ENCODE measurements around the gene GRB10. TPM values are rescaled to one million over a fixed set of nuclear protein-coding genes. Genes with fewer than 3 reads are reported as not detected.
A peak's percentile ranks its signal among the peaks of the same experiment; 100 is the strongest.

GRB10 gene
- total and polyA plus RNA-seq, 9 donors: 10.0 to 93.3 (median 27.8) TPM

DNA sequence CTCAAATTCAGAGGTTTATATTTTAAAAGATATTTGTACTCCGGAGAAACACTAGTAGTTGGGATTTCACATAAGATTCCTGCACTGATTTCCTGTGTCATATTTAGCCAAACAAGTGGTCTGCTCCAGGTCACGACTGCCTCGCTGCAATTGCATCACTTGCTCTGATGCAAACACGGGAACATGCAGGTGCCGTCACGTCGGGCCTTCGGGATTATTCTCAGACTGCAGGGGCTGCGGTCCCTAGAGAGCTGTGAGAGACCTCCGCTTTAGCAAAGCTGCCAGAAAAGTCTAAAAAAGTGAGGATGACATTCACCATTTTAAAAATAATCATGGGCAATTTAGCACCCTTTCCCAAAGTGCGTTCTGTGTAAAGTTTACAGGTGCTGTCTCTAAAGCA is 124.0 kb downstream of the GRB10 start:
- H3K4me3 ChIP-seq: no peak overlapping the region
- TF ChIP-seq POLR2A (IDR thresholded peaks at IDR 0.05) (no peak), EP300 (IDR thresholded peaks at IDR 0.05) (no peak)
- TF ChIP-seq, protein P1, sequence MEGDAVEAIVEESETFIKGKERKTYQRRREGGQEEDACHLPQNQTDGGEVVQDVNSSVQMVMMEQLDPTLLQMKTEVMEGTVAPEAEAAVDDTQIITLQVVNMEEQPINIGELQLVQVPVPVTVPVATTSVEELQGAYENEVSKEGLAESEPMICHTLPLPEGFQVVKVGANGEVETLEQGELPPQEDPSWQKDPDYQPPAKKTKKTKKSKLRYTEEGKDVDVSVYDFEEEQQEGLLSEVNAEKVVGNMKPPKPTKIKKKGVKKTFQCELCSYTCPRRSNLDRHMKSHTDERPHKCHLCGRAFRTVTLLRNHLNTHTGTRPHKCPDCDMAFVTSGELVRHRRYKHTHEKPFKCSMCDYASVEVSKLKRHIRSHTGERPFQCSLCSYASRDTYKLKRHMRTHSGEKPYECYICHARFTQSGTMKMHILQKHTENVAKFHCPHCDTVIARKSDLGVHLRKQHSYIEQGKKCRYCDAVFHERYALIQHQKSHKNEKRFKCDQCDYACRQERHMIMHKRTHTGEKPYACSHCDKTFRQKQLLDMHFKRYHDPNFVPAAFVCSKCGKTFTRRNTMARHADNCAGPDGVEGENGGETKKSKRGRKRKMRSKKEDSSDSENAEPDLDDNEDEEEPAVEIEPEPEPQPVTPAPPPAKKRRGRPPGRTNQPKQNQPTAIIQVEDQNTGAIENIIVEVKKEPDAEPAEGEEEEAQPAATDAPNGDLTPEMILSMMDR (IDR thresholded peaks at IDR 0.05): no peak
- no peaks in the 10 kb centered on the region for H3K9me3 ChIP-seq
- no peak for DNase-seq
- H3K36me3 ChIP-seq: no peaks in the 10 kb centered on the region
- intact Hi-C loops (cut with DNase I): loop anchor here in 1 of 4 donors (10.0 kb wide), 1 partner anchor 64 kb away; no protein-coding TSS in a partner anchor
- no peak overlapping the region for H3K27ac ChIP-seq
- 90 to 94% (median 91%) methylated on average over 11 of the region's 11 CpGs for WGBS, 3 donors
- H3K4me1 ChIP-seq (ENCODE audit: insufficient read depth): peaks cover 13% of the 10 kb centered on the region
- H3K27me3 ChIP-seq: no peaks in the 10 kb centered on the region

DNA sequence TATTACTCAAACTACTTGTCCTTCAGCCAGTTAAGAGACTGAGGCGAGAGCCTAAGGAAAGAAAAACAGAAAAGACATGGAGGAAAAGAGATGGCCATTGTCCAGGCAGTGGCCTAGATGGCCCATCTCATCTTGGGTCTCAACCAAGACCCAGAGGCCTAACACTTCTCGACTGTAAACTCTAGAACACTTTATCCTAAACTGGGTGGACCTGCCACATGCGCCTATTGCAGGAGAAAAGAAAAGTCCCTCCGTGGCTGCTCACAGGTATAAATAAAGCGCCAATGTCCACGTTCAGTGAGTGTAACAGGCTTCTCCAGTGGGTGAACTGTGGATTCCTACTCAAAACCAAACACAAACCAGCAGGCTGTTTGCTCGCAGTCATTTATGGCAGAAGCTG is 124.8 kb downstream of the GRB10 start:
- Histone ChIP-seq H3K27me3 (no peaks in the 10 kb centered on the region), H3K9me3 (no peaks in the 10 kb centered on the region), H3K4me3 (no peak overlapping the region), H3K36me3 (no peaks in the 10 kb centered on the region), H3K27ac (peak overlapping the region; percentile 24 to 73), H3K4me1 (ENCODE audit: insufficient read depth) (peaks cover 13% of the 10 kb centered on the region)
- intact Hi-C loops (cut with DNase I): loop anchor here in 1 of 4 donors (10.0 kb wide), 1 partner anchor 63 kb away; no protein-coding TSS in a partner anchor
- no peak for DNase-seq
- no peak for TF ChIP-seq EP300 (IDR thresholded peaks at IDR 0.05)
- TF ChIP-seq, protein P1 (IDR thresholded peaks at IDR 0.05): no peak
- WGBS, 3 donors: 46 to 53% (median 47%) methylated on average over 7 of the region's 7 CpGs

DNA sequence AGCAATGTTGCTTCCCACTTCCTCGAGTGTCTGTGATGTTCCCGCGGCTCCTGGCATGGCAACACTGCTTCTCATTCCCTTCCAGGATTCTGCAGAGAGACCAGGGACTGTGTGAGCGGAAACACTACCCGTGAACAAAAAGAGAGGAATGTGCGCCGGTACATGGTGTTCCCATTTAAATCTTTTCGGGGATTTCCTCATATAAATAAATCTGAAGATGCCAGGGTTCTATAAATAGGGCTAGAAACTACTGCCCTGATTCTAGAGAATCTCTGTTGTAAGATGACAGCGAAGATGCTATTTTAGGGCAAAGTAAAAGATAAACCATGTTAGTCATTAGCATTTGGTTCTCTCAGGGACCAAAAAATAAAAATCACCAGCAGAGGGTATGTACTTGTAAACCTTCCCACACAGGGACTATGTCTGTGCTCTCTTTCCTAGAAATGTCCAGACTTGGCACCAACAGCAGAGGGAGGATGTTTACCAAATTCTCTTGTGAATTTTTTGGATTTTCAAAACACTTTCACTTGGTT is 125.3 kb downstream of the GRB10 start:
- intact Hi-C loops (cut with DNase I): loop anchor here in 1 of 4 donors (10.0 kb wide), 1 partner anchor 63 kb away; no protein-coding TSS in a partner anchor
- H3K27me3 ChIP-seq: no peaks in the 10 kb centered on the region
- TF ChIP-seq, protein P1 (IDR thresholded peaks at IDR 0.05): peak in 2 of 3 donors; percentile 55 to 64
- TF ChIP-seq EP300 (IDR thresholded peaks at IDR 0.05) (peak; percentile 99), POLR2A (IDR thresholded peaks at IDR 0.05) (peak; percentile 14)
- peaks cover 13% of the 10 kb centered on the region for H3K4me1 ChIP-seq (ENCODE audit: insufficient read depth)
- no peak overlapping the region for H3K4me3 ChIP-seq
- H3K27ac ChIP-seq: peak overlapping the region; percentile 14 to 73
- no peaks in the 10 kb centered on the region for H3K9me3 ChIP-seq
- DNase-seq: peak; percentile 42 to 89 (median 74)
- WGBS, 3 donors: 1 to 5% (median 3%) methylated on average over 9 of the region's 9 CpGs
- H3K36me3 ChIP-seq: no peaks in the 10 kb centered on the region

DNA sequence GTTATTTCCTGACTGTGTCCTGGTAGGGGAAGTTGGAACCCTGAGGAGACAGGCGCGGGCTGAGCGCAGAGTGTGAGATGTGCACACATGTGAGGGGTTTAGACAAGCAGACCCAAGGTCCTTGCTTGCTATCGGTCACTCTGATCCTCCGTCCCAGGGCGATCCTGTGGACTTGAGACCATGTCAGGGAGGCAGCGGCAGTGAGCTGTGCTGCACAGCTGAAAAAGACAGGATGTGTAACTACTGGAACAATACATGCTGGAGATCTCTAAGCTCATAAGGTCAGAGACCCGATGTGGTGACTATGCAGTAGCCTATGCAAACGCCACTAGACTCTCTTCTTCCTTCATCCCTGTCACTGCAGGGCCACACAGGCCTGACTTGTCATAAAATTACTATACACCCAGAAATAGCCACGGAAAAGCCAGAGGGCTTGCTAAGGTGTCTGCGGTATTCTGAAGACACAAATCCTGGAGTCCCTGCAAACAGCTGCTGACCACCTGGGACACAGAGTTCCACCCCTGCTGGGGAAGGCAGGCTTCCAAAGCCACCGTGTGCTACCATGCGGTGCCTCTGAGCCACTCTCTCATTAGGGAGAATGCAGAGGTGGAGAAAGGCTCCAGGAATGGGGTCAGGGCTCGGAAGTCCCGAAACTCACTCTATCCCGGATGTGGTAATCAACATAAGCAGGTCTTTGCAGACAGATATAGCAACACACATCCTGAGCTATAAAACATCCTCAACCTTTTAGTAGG is 126.4 kb downstream of the GRB10 start:
- TF ChIP-seq POLR2A (IDR thresholded peaks at IDR 0.05) (no peak), EP300 (IDR thresholded peaks at IDR 0.05) (no peak)
- TF ChIP-seq, protein P1 (IDR thresholded peaks at IDR 0.05): no peak
- intact Hi-C loops (cut with DNase I): loop anchor here in 1 of 4 donors (10.0 kb wide), 1 partner anchor 62 kb away; no protein-coding TSS in a partner anchor
- Histone ChIP-seq H3K4me3 (no peak overlapping the region), H3K9me3 (no peaks in the 10 kb centered on the region), H3K27me3 (no peaks in the 10 kb centered on the region), H3K27ac (peak overlapping the region in 1 of 2 donors; percentile 13), H3K36me3 (no peaks in the 10 kb centered on the region), H3K4me1 (ENCODE audit: insufficient read depth) (peaks cover 13% of the 10 kb centered on the region)
- whole genome bisulfite sequencing, 3 donors: 67 to 77% (median 73%) methylated on average over 16 of the region's 16 CpGs
- DNase-seq: no peak

Data from ovary (tissue), 9 donors.